Mesodermal cell (in vitro differentiated cells): ENCODE results near the gene NDUFB4. TPM values are rescaled to one million over a fixed set of nuclear protein-coding genes. Genes with fewer than 3 reads are reported as not detected.

Source experiments
- H3K27ac ChIP-seq: 2 replicates; pipeline ENCODE4 v1.7.0; 2013; ENCODE audit warnings: mild to moderate bottlenecking, low read depth, low read length, moderate library complexity; ENCODE audit not compliant: severe bottlenecking
- H3K36me3 ChIP-seq: 2 replicates; pipeline ENCODE4 v1.7.1; 2013; ENCODE audit warnings: mild to moderate bottlenecking, low read length, moderate library complexity; ENCODE audit not compliant: control insufficient read depth, insufficient read depth
- H3K4me1 ChIP-seq: one replicate; pipeline ENCODE4 v1.7.1; 2013; ENCODE audit warnings: mild to moderate bottlenecking, low read length; ENCODE audit not compliant: insufficient read depth, control insufficient read depth, poor library complexity, severe bottlenecking
- H3K4me3 ChIP-seq: 2 replicates; pipeline ENCODE4 v1.7.0; 2013; ENCODE audit warnings: low read length, control low read depth, mild to moderate bottlenecking; ENCODE audit not compliant: insufficient read depth, poor library complexity, severe bottlenecking; ENCODE audit errors: extremely low read depth
- H3K9me3 ChIP-seq: 2 replicates; pipeline ENCODE4 v1.7.1; 2013; ENCODE audit warnings: mild to moderate bottlenecking, low read length, moderate library complexity; ENCODE audit not compliant: control insufficient read depth
- WGBS, 2 experiments: methylation state at CpG; one replicate each; pipeline ENCODE4 v1.1.5; 2013; ENCODE audit warnings: missing lambda C conversion rate in 2 of 2; ENCODE audit not compliant: insufficient coverage in 2 of 2; 5-methylcytosine and 5-hydroxymethylcytosine counted together
- polyA plus RNA-seq, 2 experiments: library from polyadenylated mRNA; stranded (reverse); fragments of 50-300 nt; gene quantifications; one replicate each; pipeline ENCODE4 v1.2.3, GENCODE V29; 2013

Gene NDUFB4
- 303 TPM for polyA plus RNA-seq (2013, experiment 1 of 2)
- 287 TPM for polyA plus RNA-seq (2013, experiment 2 of 2)

DNA sequence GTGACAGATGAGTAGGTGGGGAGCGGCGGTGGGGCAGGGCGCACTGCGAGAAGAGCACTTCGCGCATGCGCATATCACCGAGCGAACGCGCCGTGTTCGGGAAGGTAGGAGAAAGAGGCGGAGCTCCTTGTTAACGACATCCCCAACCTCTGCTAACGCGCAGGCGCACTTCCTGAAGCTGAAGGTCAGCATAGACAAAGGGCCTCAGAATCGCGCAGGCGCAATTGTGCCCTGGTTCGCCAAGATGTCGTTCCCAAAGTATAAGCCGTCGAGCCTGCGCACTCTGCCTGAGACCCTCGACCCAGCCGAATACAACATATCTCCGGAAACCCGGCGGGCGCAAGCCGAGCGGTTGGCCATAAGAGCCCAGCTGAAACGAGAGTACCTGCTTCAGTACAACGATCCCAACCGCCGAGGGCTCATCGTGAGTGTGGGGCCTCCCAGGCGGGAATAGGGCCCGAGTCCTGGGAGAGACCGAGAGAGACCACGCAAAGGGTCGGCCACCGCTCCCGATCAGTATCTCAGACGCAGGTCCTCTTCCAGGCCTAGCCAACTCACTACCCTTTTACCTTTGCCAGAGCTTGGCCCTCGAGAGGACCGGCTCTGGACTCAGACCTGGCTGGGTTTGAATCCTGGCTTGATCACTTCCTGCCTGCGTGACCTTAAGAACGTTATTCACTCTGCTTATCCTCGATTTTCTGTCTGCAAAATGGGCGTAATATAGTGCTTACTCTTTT lies at the start of gene NDUFB4:
NDUFB4 (plus strand) TSS at position 221 of the 737 bp plus-strand sequence; CDS start at position 245, 24 bp downstream.
- Histone ChIP-seq H3K36me3 (peaks cover 40% of the 10 kb centered on the region), H3K9me3 (no peaks in the 10 kb centered on the region), H3K27ac (peak within 1 kb of the TSS; percentile 96), H3K4me1 (no peaks in the 10 kb centered on the region), H3K4me3 (peak within 1 kb of the TSS; percentile 77)
- 0 to 1% methylated on average over 45 to 49 of the region's 53 CpGs for WGBS, 2 experiments

- no peaks in the 10 kb centered on the region for H3K4me1 ChIP-seq
- H3K9me3 ChIP-seq, result no peaks in the 10 kb centered on the region
- H3K36me3 ChIP-seq, result no peaks in the 10 kb centered on the region
- WGBS, 2 experiments, result no CpG with 5 or more reads among the region's 1 CpG
- H3K27ac ChIP-seq, result no peak overlapping the region
- no peak overlapping the region for H3K4me3 ChIP-seq
Observed at GRCh38 chr3:120550546-120550945, 45.6 kb upstream of the NDUFB4 start.

DNA sequence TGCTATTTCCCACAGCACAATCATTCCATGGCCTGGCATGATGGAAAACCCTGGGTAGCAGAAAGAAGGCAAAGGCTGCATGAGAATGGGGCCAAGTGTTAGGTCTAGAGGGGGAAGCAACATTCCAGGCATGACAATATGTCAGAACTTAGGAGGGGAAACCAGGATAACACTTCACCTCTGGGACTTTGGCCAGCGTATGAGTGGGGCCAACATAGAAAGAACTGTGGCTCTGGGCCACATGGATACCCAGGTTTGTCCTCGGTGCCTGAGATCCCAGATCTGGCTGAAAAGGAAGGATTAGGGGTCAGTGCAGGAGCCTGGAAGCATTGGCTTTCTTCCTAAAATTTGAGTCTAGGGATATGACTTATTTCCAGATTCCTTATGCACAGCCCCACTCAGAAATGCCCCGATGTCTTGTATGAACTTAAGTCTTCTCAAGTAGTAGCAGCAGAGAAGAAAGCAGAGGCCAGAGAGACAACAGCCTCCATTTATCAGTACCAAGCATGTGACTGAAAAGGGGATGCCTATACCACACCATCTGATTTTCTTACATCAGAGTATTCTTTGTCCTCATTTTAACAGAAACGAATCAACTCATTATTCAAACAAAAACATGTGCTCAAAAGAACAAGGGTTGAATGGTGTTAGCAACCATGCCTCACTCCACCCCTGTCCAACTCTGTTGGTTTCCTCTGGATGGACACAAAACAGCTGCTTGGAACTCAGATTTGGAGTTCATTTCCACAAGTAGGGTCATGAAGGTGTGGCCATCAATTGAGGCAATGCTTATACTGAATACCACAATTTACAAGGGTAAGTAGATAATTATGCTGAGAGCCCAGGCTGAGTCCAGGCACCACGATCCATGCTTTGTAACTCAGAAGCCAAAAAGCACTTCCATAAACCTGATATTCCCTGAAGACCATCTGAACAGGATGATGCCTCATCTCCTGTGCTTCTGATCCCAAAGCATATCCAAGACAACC lies 43.7 kb upstream of the NDUFB4 start:
- Histone ChIP-seq H3K4me1 (no peaks in the 10 kb centered on the region), H3K9me3 (no peaks in the 10 kb centered on the region), H3K36me3 (no peaks in the 10 kb centered on the region), H3K4me3 (no peak overlapping the region), H3K27ac (no peak overlapping the region)
- 89 to 98% methylated on average over 3 to 4 of the region's 5 CpGs for WGBS, 2 experiments

- 80 to 100% methylated on average over 1 of the region's 3 CpGs for WGBS, 2 experiments
- Histone ChIP-seq H3K4me1 (peaks cover 12% of the 10 kb centered on the region), H3K9me3 (no peaks in the 10 kb centered on the region), H3K4me3 (no peak overlapping the region), H3K27ac (no peak overlapping the region), H3K36me3 (no peaks in the 10 kb centered on the region)
Observed at GRCh38 chr3:120554812-120555606, 41.1 kb upstream of the NDUFB4 start.

- H3K36me3 ChIP-seq, result no peaks in the 10 kb centered on the region
- peaks cover 20% of the 10 kb centered on the region for H3K4me1 ChIP-seq
- H3K27ac ChIP-seq, result no peak overlapping the region
- no peaks in the 10 kb centered on the region for H3K9me3 ChIP-seq
- H3K4me3 ChIP-seq, result no peak overlapping the region
- WGBS, 2 experiments, result 84 to 91% methylated on average over 5 to 6 of the region's 7 CpGs
Observed at GRCh38 chr3:120555657-120556509, 40.3 kb upstream of the NDUFB4 start.

GRCh38 chr3:120557115-120557514 lies 39.0 kb upstream of the NDUFB4 start:
- no peak overlapping the region for H3K4me3 ChIP-seq
- H3K27ac ChIP-seq, result no peak overlapping the region
- H3K36me3 ChIP-seq, result no peaks in the 10 kb centered on the region
- H3K4me1 ChIP-seq, result peaks cover 23% of the 10 kb centered on the region
- H3K9me3 ChIP-seq, result no peaks in the 10 kb centered on the region

- Histone ChIP-seq H3K4me3 (peak overlapping the region; percentile 44), H3K27ac (peak overlapping the region; percentile 99), H3K9me3 (no peaks in the 10 kb centered on the region), H3K4me1 (peaks cover 29% of the 10 kb centered on the region), H3K36me3 (no peaks in the 10 kb centered on the region)
- WGBS, 2 experiments, result 2 to 9% methylated on average over 13 of the region's 17 CpGs
Observed at GRCh38 chr3:120558771-120559241, 37.3 kb upstream of the NDUFB4 start.

GRCh38 chr3:120559242-120560061 lies 36.7 kb upstream of the NDUFB4 start:
- 0 to 1% methylated on average over 6 to 12 of the region's 15 CpGs for WGBS, 2 experiments
- no peaks in the 10 kb centered on the region for H3K9me3 ChIP-seq
- peak overlapping the region; percentile 99 for H3K27ac ChIP-seq
- peaks cover 29% of the 10 kb centered on the region for H3K4me1 ChIP-seq
- H3K36me3 ChIP-seq, result no peaks in the 10 kb centered on the region
- H3K4me3 ChIP-seq, result peak overlapping the region; percentile 44
